Neuron (in vitro differentiated cells): ENCODE data around the gene ZFP3.
A peak's percentile ranks its signal among the peaks of the same experiment; 100 is the strongest.
"Not testable (repeated sequence)": the region's sequence is repeated elsewhere in the genome, so short reads cannot be mapped to it uniquely, and the experiment has no call there.

Experiments
- H2AFZ ChIP-seq: one replicate; pipeline ENCODE4 v1.6.1; 2013; ENCODE audit warnings: low read depth, mild to moderate bottlenecking, inconsistent platforms, low read length, moderate library complexity
- H3K27me3 ChIP-seq: one replicate; pipeline ENCODE4 v1.6.1; 2013; ENCODE audit warnings: low read length; ENCODE audit not compliant: insufficient read depth
- H3K36me3 ChIP-seq: one replicate; pipeline ENCODE4 v1.6.1; 2013; ENCODE audit warnings: low read length; ENCODE audit not compliant: insufficient read depth
- H3K4me1 ChIP-seq: one replicate; pipeline ENCODE4 v1.6.1; 2013; ENCODE audit warnings: low read length; ENCODE audit not compliant: insufficient read depth
- H3K4me3 ChIP-seq: 2 replicates; pipeline ENCODE4 v1.5.1; 2013; ENCODE audit warnings: mild to moderate bottlenecking, low read length, moderate library complexity
- H3K9me3 ChIP-seq: one replicate; pipeline ENCODE4 v1.6.1; 2013; ENCODE audit warnings: low read length

Gene ZFP3

GRCh38 chr17:5047446-5047845 lies 30.8 kb upstream of the ZFP3 start:
- H3K4me3 ChIP-seq = no peak overlapping the region
- H3K27me3 ChIP-seq = no peaks in the 10 kb centered on the region
- peaks cover 4% of the 10 kb centered on the region for H3K9me3 ChIP-seq
- H3K4me1 ChIP-seq = peaks cover 4% of the 10 kb centered on the region
- H3K36me3 ChIP-seq = no peaks in the 10 kb centered on the region
- H2AFZ ChIP-seq = no peak overlapping the region

GRCh38 chr17:5049314-5049841 lies 28.9 kb upstream of the ZFP3 start:
- H3K4me1 ChIP-seq = peaks cover 4% of the 10 kb centered on the region
- peaks cover 4% of the 10 kb centered on the region for H3K9me3 ChIP-seq
- peak overlapping the region; percentile 53 for H2AFZ ChIP-seq
- H3K27me3 ChIP-seq = no peaks in the 10 kb centered on the region
- no peaks in the 10 kb centered on the region for H3K36me3 ChIP-seq
- H3K4me3 ChIP-seq = no peak overlapping the region

- no peaks in the 10 kb centered on the region for H3K9me3 ChIP-seq
- peaks cover 4% of the 10 kb centered on the region for H3K4me1 ChIP-seq
- no peak overlapping the region for H2AFZ ChIP-seq
- no peaks in the 10 kb centered on the region for H3K27me3 ChIP-seq
- H3K36me3 ChIP-seq = no peaks in the 10 kb centered on the region
- H3K4me3 ChIP-seq = no peak overlapping the region
Measured at GRCh38 chr17:5050278-5050677, 28.0 kb upstream of the ZFP3 start.

GRCh38 chr17:5055543-5055942 lies 22.7 kb upstream of the ZFP3 start:
- H3K4me3 ChIP-seq = no peak overlapping the region
- no peaks in the 10 kb centered on the region for H3K36me3 ChIP-seq
- no peaks in the 10 kb centered on the region for H3K27me3 ChIP-seq
- H3K4me1 ChIP-seq = no peaks in the 10 kb centered on the region
- H2AFZ ChIP-seq = no peak overlapping the region
- H3K9me3 ChIP-seq = no peaks in the 10 kb centered on the region

DNA sequence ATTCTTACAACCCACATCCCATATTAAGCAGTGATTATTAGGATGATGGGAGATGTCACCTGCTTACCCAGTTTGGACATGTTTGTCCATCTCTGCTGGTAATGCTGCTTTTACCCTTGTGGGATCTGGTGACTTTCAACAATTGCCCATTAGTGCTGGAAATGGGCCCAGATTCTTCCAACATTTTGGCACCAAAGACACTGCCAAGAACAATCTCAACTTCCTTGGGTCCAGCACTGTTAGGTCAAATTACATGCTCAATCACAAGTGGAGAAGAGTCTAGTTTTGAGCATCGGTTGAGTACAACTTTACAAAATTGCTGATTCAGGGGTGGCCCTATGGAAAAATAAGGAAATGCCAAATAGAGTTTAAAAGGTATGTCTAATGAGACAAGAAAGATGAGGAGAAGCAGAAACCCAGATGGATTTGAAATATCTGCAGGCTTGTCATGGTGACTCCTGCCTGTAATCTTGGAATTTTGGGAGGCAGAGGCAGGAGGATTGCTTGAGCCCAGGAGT lies 13.0 kb upstream of the ZFP3 start:
- H3K9me3 ChIP-seq = no peaks in the 10 kb centered on the region
- H3K36me3 ChIP-seq = no peaks in the 10 kb centered on the region
- no peaks in the 10 kb centered on the region for H3K4me1 ChIP-seq
- no peaks in the 10 kb centered on the region for H3K27me3 ChIP-seq
- H3K4me3 ChIP-seq = no peak overlapping the region
- no peak overlapping the region for H2AFZ ChIP-seq

- H3K9me3 ChIP-seq = no peaks in the 10 kb centered on the region
- H3K4me3 ChIP-seq = no peak overlapping the region
Measured at GRCh38 chr17:5068236-5068635, 10.0 kb upstream of the ZFP3 start.

GRCh38 chr17:5069724-5070123 lies 8.5 kb upstream of the ZFP3 start:
- H3K27me3 ChIP-seq = no peaks in the 10 kb centered on the region
- no peak overlapping the region for H2AFZ ChIP-seq
- H3K9me3 ChIP-seq = no peaks in the 10 kb centered on the region
- H3K4me3 ChIP-seq = no peak overlapping the region
- H3K36me3 ChIP-seq = no peaks in the 10 kb centered on the region
- no peaks in the 10 kb centered on the region for H3K4me1 ChIP-seq

More at GRCh38 chr17:5068236-5068635, 10.0 kb upstream of the ZFP3 start:
- Histone ChIP-seq H2AFZ (no peak overlapping the region), H3K4me1 (no peaks in the 10 kb centered on the region), H3K27me3 (no peaks in the 10 kb centered on the region), H3K36me3 (no peaks in the 10 kb centered on the region)

DNA sequence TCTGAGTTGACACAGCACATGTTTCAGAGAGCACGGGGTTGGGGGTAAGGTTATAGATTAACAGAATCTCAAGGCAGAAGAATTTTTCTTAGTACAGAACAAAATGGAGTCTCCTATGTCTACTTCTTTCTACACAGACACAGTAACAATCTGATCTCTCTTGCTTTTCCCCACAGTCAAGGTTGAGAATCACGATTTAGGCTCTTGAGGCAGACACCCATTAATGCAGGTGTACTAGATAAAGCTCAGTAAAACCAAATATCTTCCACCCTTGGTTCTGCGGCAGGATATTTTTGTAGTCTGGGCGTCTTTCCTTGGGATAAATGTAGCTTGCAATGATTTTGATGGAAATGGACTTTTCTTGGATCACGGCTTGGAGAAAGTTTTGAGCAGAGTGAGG lies 2.8 kb upstream of the ZFP3 start:
- H3K4me1 ChIP-seq, H2AFZ ChIP-seq, H3K36me3 ChIP-seq, H3K27me3 ChIP-seq, H3K4me3 ChIP-seq, H3K9me3 ChIP-seq: not testable (repeated sequence)

- not testable (repeated sequence) for H2AFZ ChIP-seq, H3K36me3 ChIP-seq, H3K4me3 ChIP-seq, H3K9me3 ChIP-seq, H3K4me1 ChIP-seq, H3K27me3 ChIP-seq
Measured at GRCh38 chr17:5077275-5077674, 992 bp upstream of the ZFP3 start.

- no peaks in the 10 kb centered on the region for H3K4me1 ChIP-seq
- peaks cover 7% of the 10 kb centered on the region for H3K9me3 ChIP-seq
- no peaks in the 10 kb centered on the region for H3K36me3 ChIP-seq
- H3K4me3 ChIP-seq = no peak overlapping the region
- no peak overlapping the region for H2AFZ ChIP-seq
- no peaks in the 10 kb centered on the region for H3K27me3 ChIP-seq
Measured at GRCh38 chr17:5077781-5078105, 524 bp upstream of the ZFP3 start.

GRCh38 chr17:5080591-5080990 lies 2.3 kb downstream of the ZFP3 start:
- Histone ChIP-seq H3K36me3 (no peaks in the 10 kb centered on the region), H3K27me3 (no peaks in the 10 kb centered on the region), H3K4me1 (no peaks in the 10 kb centered on the region), H2AFZ (no peak overlapping the region), H3K9me3 (peaks cover 7% of the 10 kb centered on the region), H3K4me3 (no peak overlapping the region)

DNA sequence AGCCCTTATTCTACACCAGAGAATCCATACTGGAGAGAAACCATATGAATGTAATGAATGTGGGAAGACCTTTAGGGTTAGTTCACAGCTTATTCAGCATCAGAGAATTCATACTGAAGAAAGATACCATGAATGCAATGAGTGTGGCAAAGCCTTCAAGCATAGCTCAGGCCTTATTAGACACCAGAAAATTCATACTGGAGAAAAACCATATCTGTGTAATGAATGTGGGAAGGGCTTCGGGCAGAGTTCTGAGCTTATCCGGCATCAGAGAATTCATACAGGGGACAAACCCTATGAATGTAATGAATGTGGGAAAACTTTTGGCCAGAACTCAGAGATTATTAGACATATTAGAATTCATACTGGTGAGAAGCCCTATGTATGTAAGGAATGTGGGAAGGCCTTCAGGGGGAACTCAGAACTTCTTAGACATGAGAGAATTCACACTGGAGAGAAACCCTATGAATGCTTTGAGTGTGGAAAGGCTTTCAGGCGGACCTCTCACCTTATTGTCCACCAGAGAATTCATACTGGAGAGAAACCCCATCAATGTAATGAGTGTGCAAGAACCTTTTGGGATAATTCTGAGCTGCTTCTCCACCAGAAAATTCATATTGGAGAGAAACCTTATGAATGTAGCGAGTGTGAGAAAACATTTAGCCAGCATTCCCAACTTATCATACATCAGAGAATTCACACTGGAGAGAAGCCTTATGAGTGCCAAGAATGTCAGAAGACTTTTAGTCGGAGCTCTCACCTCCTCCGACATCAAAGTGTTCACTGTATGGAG lies 14.1 kb downstream of the ZFP3 start:
- Histone ChIP-seq H3K4me1 (no peaks in the 10 kb centered on the region), H3K9me3 (peaks cover 51% of the 10 kb centered on the region), H3K27me3 (peaks cover 10% of the 10 kb centered on the region), H3K4me3 (no peak overlapping the region), H2AFZ (no peak overlapping the region), H3K36me3 (no peaks in the 10 kb centered on the region)

GRCh38 chr17:5096731-5097100 lies 18.4 kb downstream of the ZFP3 start:
- Histone ChIP-seq H2AFZ (no peak overlapping the region), H3K4me1 (no peaks in the 10 kb centered on the region), H3K4me3 (peak overlapping the region; percentile 45), H3K9me3 (peaks cover 35% of the 10 kb centered on the region), H3K27me3 (peaks cover 12% of the 10 kb centered on the region), H3K36me3 (no peaks in the 10 kb centered on the region)
